HG03469 (cell line): Measurements from ENCODE around the gene CCND1.

Experiments used
- ATAC-seq: cut with Tn5 transposase; IDR thresholded peaks from one replicate; pipeline ENCODE4 v1.9.1; 2021; ENCODE audit warnings: mild to moderate bottlenecking, moderate library complexity, moderate number of reproducible peaks; ENCODE audit not compliant: unreplicated experiment

Gene CCND1

GRCh38 chr11:69664103-69664775 lies 23.3 kb downstream of the CCND1 start:
- no peak for ATAC-seq

- ATAC-seq = no peak
Measured at GRCh38 chr11:69664901-69665300, 23.9 kb downstream of the CCND1 start.

- no peak for ATAC-seq
Measured at GRCh38 chr11:69665669-69666068, 24.7 kb downstream of the CCND1 start.

DNA sequence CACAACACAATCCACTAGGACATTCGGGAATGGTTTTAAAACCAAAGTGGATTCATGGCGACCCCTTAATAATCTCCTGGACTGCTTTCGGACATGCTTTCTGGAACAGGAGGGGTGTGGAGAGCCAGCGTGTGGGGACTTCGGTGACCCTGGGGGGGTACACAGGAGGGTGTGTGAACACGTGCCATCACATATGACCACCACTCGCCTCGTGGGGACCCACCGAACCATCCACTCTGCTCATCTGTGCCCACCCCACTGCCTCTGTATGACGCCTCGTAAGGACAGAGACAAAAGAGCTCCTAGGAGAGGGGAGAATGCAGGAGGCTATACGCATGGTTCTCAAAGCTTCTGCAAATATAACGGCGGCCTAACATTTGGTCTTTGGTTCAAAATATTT lies 25.3 kb downstream of the CCND1 start:
- no peak for ATAC-seq

- no peak for ATAC-seq
Measured at GRCh38 chr11:69666752-69667536, 26.0 kb downstream of the CCND1 start.

DNA sequence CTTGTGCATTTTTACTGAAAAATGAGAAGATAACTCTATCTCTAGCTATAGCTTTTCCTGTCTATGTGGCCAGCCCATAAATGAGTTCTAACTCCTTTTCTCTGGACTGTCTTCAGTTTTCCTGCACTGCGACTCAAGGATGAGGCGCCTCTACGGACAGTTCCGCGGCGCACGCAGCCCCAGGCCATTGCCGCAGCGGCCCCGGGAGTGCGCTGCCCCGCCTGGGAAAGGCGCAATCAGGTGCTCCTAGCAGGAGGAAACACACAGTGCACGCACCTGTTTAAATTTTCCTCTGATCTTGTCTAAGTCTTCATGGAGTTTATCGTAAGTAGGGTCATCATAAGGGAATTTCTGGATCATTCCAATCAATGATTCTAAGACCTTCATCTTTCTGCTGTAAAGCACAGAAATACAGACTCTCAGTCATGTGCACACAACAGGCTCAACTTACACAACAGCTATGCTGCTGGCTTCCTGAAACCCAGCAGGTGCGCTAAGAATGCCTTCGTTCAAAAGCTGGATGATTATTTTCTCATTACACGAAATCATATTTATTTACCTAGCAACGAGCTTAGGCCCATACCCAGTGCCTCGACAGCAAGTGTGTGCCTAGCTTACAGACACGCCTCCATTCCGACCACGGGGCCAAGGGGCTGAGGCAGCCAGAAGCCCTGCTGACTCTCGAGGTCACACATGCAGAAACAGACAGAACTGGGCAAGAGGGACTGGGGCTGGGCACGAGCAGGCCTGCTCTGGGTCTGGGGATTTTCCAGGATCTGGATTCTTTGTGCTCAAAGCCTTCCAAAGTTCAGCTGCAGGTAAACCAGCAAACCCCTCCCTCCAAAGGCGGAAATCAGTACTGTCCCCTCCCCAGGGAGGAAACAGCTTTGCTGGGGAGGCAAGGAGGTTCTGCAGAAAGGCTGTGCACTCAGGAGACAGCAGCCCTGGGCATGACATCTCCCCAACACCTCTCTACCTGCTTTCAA lies 27.0 kb downstream of the CCND1 start:
- no peak for ATAC-seq

GRCh38 chr11:69669486-69669885 lies 28.5 kb downstream of the CCND1 start:
- no peak for ATAC-seq

DNA sequence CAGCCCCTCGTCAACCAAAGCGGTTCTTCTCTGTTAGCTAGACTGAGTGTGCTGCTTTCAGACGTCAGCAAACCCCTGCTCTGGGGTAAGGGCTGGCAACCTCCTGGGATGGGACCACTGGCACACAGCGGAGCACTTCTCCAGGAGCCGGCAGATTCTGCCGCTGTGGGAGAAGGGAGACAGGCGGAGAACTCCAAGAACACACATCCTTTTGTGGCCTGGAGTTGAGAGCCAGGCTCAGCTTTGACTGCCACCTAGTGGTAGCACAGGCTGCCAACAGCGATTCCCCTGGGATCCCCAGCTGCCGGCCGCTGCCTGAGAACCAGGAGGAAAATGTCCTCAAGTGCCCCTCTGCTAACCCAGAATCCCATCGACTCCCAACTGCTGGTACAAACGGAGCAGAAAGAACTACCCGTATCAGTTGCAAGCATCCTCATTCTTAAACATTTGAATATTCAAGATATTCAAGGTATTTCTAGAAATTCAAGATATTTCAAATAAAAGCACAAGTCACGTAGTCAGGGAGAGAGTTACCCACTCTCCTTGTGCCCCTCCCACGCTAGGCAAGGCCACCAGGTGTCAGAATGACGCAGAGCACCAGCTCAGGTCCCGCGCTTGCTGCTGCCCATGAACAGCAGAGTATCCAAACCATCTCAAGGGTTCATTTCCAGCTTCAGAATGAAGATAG lies 29.3 kb downstream of the CCND1 start:
- no peak for ATAC-seq

DNA sequence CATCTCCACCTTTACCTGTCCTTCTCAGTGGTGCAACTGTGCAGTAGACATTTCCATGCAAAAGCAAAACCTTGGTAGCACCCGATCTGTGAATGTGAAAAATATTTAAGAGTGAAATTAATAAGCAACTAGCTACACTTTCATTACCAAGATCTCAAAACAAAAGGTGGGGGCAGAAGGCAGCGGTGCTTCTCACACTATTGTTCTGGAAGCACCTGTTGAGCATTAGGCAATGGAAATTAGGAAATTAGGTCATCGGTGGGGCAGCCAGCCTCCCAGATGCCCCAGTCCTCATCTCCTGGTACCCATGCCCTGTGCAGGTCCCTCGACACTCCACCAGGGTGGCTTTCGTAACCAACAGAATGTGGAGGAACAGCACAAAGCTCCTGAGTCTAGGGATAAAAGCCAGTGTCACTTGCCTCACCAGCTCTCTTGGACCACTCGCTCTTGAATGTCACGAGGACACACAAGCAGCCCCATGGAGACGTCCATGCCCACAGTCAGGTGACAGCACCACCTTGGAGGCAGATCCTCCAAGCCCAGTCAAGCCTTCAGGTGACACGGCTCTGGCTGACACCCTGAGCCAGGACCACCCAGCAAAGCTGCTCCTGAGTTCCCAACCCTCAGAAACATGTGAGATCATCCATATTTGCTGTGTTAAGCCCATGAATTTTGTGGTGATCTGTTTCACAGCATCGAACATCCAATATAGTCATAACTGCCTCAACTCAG lies 30.9 kb downstream of the CCND1 start:
- ATAC-seq = no peak

DNA sequence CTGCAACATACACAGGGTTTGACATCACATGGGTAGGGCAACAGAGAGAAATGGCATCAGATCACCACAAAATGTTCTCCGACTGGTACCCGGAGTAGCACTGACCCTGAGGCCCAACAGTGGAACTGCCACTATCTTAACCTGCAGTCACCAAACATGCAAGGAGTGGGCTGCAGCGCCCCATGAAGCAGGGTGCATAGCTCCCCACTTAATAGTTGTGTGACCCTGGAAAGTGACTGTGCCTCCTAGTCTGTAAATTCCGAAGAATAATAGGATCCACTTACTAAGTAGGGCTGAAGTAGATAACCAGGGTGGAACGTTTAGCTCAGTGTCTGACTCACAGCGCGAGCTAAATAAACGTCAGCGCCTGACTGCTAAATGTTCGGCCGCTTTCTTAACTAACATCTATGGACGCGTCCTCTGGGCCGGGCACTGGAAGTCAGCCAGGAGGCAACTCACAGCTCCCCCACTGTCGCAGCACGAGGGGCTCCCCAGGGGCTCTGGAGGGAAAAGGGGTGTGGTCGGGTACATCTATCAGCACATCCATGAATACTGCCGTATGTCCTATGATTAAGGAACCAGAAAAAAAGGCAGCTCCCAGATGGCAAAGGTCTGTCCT lies 33.4 kb downstream of the CCND1 start:
- no peak for ATAC-seq

DNA sequence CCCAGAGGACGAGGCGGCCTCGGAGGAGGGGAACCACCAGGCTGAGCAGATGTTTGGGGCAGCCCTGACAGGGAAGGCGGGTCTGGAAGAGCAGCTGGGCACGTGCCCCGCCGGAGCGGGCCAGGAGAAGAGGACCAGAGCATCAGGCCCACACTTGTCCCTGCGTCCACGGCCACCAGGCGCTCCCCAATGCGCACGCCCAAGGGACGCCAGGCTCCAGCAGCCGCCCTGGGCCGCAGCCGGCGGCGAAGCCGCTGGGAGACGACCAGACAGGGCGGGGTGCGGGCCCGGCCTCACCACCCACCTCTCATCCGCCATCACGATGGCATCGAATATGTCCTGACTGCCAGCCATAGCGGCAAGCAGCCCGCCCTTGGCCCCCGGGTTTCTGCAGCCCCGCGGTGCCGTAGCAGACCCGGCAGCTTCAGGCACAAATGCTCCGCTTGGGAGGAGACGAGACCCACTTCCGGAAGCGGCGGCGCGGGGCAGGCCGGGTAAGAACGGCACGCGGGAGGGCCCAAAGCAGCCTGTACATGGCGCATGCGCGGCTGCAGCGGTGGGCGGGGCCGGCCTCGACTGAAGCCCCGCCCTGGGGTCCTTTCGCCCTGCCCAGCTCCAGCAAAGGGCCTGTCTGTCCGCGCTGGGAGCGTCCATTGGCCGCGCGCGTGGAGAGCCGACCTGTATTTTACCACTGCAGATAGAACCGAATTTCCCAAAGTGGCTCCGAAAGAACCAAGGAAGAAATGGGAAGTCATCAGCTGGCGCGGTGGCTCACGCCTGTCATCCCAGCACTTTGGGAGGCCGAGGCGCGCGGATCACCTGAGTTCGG lies 34.1 kb downstream of the CCND1 start, which contains the start of gene LTO1:
LTO1 (minus strand) TSS at position 468 of the 829 bp plus-strand sequence; CDS start at position 354, 114 bp downstream.
- no peak for ATAC-seq

GRCh38 chr11:69677749-69678148 lies 36.8 kb downstream of the CCND1 start:
- no peak for ATAC-seq

DNA sequence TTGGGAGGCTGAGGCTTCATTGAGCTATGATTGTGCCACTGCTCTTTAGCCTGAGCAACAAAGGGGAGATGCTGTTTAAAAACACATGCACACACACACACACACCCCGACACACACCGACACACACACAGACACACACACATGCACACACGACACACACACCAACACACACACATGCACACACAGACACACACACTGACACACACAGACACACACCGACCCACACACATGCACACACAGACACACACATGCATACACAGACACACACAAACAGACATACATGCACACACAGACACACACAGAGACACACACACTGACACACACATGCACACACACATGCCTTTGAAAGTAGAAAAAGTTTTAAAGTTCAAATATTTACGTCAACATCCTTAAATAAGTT lies 39.7 kb downstream of the CCND1 start:
- no peak for ATAC-seq

GRCh38 chr11:69682221-69682620 lies 41.3 kb downstream of the CCND1 start:
- no peak for ATAC-seq

DNA sequence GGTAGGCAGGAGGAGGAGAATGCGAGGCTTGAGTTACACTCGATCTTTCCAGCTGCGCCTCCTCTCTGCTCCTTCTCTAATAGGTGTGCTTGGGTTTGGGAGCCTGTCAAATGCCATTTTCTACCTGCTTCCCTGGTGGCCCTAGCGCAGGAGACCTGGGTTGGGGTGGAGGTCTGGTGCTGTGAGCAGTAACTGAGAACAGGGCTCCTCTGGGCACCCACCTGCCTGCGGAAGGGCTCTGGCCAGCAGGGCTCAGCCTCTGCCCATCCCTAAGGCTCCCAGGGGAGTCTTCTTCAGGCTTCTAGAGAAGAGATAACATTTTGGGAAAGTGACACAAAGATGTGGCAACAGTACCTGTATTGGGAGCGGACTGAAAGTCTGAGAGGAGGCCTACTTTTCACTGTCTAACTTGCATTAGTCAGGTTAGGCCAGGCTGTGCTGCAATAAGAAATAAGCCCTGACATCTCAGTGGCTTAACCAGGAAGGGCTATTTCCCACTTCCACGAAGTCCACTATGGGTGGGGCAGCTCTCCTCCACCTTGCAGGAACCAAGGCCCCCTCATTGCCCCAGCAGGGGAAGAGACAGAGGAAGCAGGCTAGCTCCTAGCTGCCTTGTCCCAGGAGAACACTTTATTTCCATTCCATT lies 41.8 kb downstream of the CCND1 start:
- no peak for ATAC-seq

- no peak for ATAC-seq
Measured at GRCh38 chr11:69683764-69684333, 42.9 kb downstream of the CCND1 start.

- no peak for ATAC-seq
Measured at GRCh38 chr11:69684651-69685050, 43.7 kb downstream of the CCND1 start.

DNA sequence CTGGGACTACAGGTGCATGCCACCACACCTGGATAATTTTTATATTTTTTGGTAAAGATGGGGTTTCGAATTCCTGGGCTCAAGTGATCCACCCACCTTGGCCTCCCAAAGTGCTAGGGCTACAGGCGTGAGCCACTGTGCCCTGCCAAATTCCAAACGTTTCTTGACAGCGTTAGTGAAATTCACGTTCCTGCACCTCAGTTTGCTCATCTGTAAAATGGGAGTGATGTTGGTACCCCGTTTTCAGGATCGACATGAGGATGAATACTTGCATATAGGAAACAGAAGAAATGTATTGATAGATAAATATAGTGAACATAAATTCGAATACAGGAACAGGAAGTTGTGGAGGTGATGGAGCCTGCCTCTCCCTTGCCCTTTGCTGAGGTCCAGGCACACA lies 44.4 kb downstream of the CCND1 start:
- ATAC-seq = no peak
